ENCODE data around the gene TC2N. TPM values are rescaled to one million over a fixed set of nuclear protein-coding genes. Genes with fewer than 3 reads are reported as not detected.
A peak's percentile ranks its signal among the peaks of the same experiment; 100 is the strongest.
"Not testable (repeated sequence)": the region's sequence is repeated elsewhere in the genome, so short reads cannot be mapped to it uniquely, and the experiment has no call there.

The TC2N gene
- total RNA-seq, 1 experiment from 2014 or later: 16.4 TPM

- H3K23me2 ChIP-seq (ENCODE audit: insufficient read length, low read depth, low read length, poor library complexity, severe bottlenecking): no peaks in the 10 kb centered on the region
- no peak overlapping the region for H2AK5ac ChIP-seq (ENCODE audit: insufficient read length, low read length)
- H2AFZ ChIP-seq (ENCODE audit: low read length): no peak overlapping the region
- Mint-ChIP-seq H3K4me1 (peaks cover 7 to 11% of the 10 kb centered on the region in 2 experiments), H3K4me3 (no peak overlapping the region), H3K27ac (0 out of 7 replicates have a peak overlapping the region, but pooled peaks of 1 of the 3 experiments have one; percentile 22), H3K27me3 (ENCODE audit: low read depth) (0 out of 2 replicates have a peak, but pooled peaks cover 2% of the 10 kb centered on the region), H3K9me3 (no peaks in the 10 kb centered on the region), H3K36me3 (ENCODE audit: insufficient read depth in 1 of 3, low read depth in 3 of 3) (no peaks in the 10 kb centered on the region; a peak in 2 of 7 replicates)
- H4K91ac ChIP-seq (ENCODE audit: insufficient read length, low read depth, low read length): no peak overlapping the region
- H2BK20ac ChIP-seq (ENCODE audit: low read depth, low read length, poor library complexity, severe bottlenecking): no peak overlapping the region
- no peak overlapping the region for H2BK120ac ChIP-seq (ENCODE audit: low read depth, low read length, poor library complexity, severe bottlenecking)
- no peak overlapping the region for H3K14ac ChIP-seq (ENCODE audit: insufficient read depth, low read length)
- no peaks in the 10 kb centered on the region for H3K79me1 ChIP-seq (ENCODE audit: insufficient read depth, low read depth, low read length, poor library complexity, severe bottlenecking)
- H3K4me2 ChIP-seq (ENCODE audit: insufficient read depth, insufficient read length, low read length): no peak overlapping the region
- H3K27ac ChIP-seq (ENCODE audit: insufficient read length, low read depth, low read length): no peak overlapping the region
- peaks cover 4% of the 10 kb centered on the region; the same call in 1 of the 2 replicates for H3K4me1 ChIP-seq (ENCODE audit: insufficient read depth, low read length)
- H4K20me1 ChIP-seq (ENCODE audit: control insufficient read depth, insufficient read depth, insufficient read length): no peaks in the 10 kb centered on the region
- H3K18ac ChIP-seq (ENCODE audit: insufficient read length, low read depth, low read length): no peak overlapping the region
- no peak overlapping the region for H3K56ac ChIP-seq (ENCODE audit: insufficient read length, low read depth, low read length)
- DNase-seq: no peak
- H3K23ac ChIP-seq (ENCODE audit: insufficient read length, low read depth, low read length): no peak overlapping the region
- TF ChIP-seq CTCF (conservative IDR thresholded peaks at IDR 0.05): no peak
- H4K8ac ChIP-seq (replicated peaks; ENCODE audit: insufficient read length, low read depth, low read length): no peak overlapping the region
- no peak overlapping the region for H2BK15ac ChIP-seq (ENCODE audit: low read depth, low read length)
- no peak overlapping the region for H3K9ac ChIP-seq (ENCODE audit: extremely low read depth, insufficient read length, low read length)
- H2BK12ac ChIP-seq (ENCODE audit: insufficient read length, low read depth, low read length): no peak overlapping the region
- H3K4ac ChIP-seq (ENCODE audit: low read depth, low read length): no peak overlapping the region
- no peaks in the 10 kb centered on the region for H3K79me2 ChIP-seq (ENCODE audit: insufficient read depth, low read length)
- no peaks in the 10 kb centered on the region for H3K27me3 ChIP-seq (ENCODE audit: insufficient read depth, low read length)
- no peak overlapping the region for H3T11ph ChIP-seq (ENCODE audit: low read length)
- H2BK5ac ChIP-seq (ENCODE audit: insufficient read length, low read length): no peak overlapping the region
- H4K5ac ChIP-seq (ENCODE audit: insufficient read length, low read depth, low read length): no peak overlapping the region
- no peaks in the 10 kb centered on the region for H3K9me3 ChIP-seq (ENCODE audit: control insufficient read depth, low read depth, low read length)
- WGBS (ENCODE audit: extremely low coverage, insufficient read length, low lambda C conversion rate): no CpG with 5 or more reads among the region's 5 CpGs
Measured at GRCh38 chr14:91898372-91898771, 31.0 kb upstream of the TC2N start.

- not testable (repeated sequence) for H2BK15ac ChIP-seq (ENCODE audit: low read depth, low read length); H2AK5ac ChIP-seq (ENCODE audit: insufficient read length, low read length); H3T11ph ChIP-seq (ENCODE audit: low read length); H4K8ac ChIP-seq (replicated peaks; ENCODE audit: insufficient read length, low read depth, low read length); DNase-seq; H2BK5ac ChIP-seq (ENCODE audit: insufficient read length, low read length); H3K79me2 ChIP-seq (ENCODE audit: insufficient read depth, low read length); H3K23ac ChIP-seq (ENCODE audit: insufficient read length, low read depth, low read length); H2BK12ac ChIP-seq (ENCODE audit: insufficient read length, low read depth, low read length); H3K9me3 Mint-ChIP-seq; H3K27me3 Mint-ChIP-seq (ENCODE audit: low read depth); H3K18ac ChIP-seq (ENCODE audit: insufficient read length, low read depth, low read length); H3K4me2 ChIP-seq (ENCODE audit: insufficient read depth, insufficient read length, low read length); H3K9ac ChIP-seq (ENCODE audit: extremely low read depth, insufficient read length, low read length); H4K5ac ChIP-seq (ENCODE audit: insufficient read length, low read depth, low read length); H2BK20ac ChIP-seq (ENCODE audit: low read depth, low read length, poor library complexity, severe bottlenecking); H4K91ac ChIP-seq (ENCODE audit: insufficient read length, low read depth, low read length); H3K27ac ChIP-seq (ENCODE audit: insufficient read length, low read depth, low read length); H3K4ac ChIP-seq (ENCODE audit: low read depth, low read length); H3K14ac ChIP-seq (ENCODE audit: insufficient read depth, low read length); H3K56ac ChIP-seq (ENCODE audit: insufficient read length, low read depth, low read length); H2AFZ ChIP-seq (ENCODE audit: low read length); H2BK120ac ChIP-seq (ENCODE audit: low read depth, low read length, poor library complexity, severe bottlenecking); H3K4me1 ChIP-seq (ENCODE audit: insufficient read depth, low read length); H3K36me3 Mint-ChIP-seq (ENCODE audit: insufficient read depth in 1 of 3, low read depth in 3 of 3); H3K4me3 Mint-ChIP-seq; H3K23me2 ChIP-seq (ENCODE audit: insufficient read length, low read depth, low read length, poor library complexity, severe bottlenecking); H3K79me1 ChIP-seq (ENCODE audit: insufficient read depth, low read depth, low read length, poor library complexity, severe bottlenecking); H3K27me3 ChIP-seq (ENCODE audit: insufficient read depth, low read length); H4K20me1 ChIP-seq (ENCODE audit: control insufficient read depth, insufficient read depth, insufficient read length); H3K9me3 ChIP-seq (ENCODE audit: control insufficient read depth, low read depth, low read length)
- Mint-ChIP-seq H3K4me1 (peaks cover 7 to 11% of the 10 kb centered on the region in 2 experiments), H3K27ac (peak overlapping the region in 1 of 3 experiments; percentile 12; a peak in 1 of 7 replicates)
- no CpG with 5 or more reads among the region's 5 CpGs for whole genome bisulfite sequencing (ENCODE audit: extremely low coverage, insufficient read length, low lambda C conversion rate)
Measured at GRCh38 chr14:91897716-91898115, 30.4 kb upstream of the TC2N start.
